Measurements from ENCODE around the gene CDHR3.

GRCh38 chr7:106047184-106047583, 84.1 kb downstream of the CDHR3 start:
- TF ChIP-seq EZH2 (optimal IDR thresholded peaks at IDR 0.05; ENCODE audit: low read depth, low read length) (no peak), EZH2phosphoT487 (IDR thresholded peaks at IDR 0.05; ENCODE audit: low read length) (no peak)
- TF ChIP-seq, protein P1, sequence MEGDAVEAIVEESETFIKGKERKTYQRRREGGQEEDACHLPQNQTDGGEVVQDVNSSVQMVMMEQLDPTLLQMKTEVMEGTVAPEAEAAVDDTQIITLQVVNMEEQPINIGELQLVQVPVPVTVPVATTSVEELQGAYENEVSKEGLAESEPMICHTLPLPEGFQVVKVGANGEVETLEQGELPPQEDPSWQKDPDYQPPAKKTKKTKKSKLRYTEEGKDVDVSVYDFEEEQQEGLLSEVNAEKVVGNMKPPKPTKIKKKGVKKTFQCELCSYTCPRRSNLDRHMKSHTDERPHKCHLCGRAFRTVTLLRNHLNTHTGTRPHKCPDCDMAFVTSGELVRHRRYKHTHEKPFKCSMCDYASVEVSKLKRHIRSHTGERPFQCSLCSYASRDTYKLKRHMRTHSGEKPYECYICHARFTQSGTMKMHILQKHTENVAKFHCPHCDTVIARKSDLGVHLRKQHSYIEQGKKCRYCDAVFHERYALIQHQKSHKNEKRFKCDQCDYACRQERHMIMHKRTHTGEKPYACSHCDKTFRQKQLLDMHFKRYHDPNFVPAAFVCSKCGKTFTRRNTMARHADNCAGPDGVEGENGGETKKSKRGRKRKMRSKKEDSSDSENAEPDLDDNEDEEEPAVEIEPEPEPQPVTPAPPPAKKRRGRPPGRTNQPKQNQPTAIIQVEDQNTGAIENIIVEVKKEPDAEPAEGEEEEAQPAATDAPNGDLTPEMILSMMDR (IDR thresholded peaks at IDR 0.05; ENCODE audit: low read length): no peak
